ENCODE results near the gene SACM1L. TPM values are rescaled to one million over a fixed set of nuclear protein-coding genes. Genes with fewer than 3 reads are reported as not detected.
"Not testable (repeated sequence)": the region's sequence is repeated elsewhere in the genome, so short reads cannot be mapped to it uniquely, and the experiment has no call there.

Gene SACM1L
- total and polyA plus RNA-seq, 2 experiments from 2014 or later: 32.8 to 37.5 TPM

DNA sequence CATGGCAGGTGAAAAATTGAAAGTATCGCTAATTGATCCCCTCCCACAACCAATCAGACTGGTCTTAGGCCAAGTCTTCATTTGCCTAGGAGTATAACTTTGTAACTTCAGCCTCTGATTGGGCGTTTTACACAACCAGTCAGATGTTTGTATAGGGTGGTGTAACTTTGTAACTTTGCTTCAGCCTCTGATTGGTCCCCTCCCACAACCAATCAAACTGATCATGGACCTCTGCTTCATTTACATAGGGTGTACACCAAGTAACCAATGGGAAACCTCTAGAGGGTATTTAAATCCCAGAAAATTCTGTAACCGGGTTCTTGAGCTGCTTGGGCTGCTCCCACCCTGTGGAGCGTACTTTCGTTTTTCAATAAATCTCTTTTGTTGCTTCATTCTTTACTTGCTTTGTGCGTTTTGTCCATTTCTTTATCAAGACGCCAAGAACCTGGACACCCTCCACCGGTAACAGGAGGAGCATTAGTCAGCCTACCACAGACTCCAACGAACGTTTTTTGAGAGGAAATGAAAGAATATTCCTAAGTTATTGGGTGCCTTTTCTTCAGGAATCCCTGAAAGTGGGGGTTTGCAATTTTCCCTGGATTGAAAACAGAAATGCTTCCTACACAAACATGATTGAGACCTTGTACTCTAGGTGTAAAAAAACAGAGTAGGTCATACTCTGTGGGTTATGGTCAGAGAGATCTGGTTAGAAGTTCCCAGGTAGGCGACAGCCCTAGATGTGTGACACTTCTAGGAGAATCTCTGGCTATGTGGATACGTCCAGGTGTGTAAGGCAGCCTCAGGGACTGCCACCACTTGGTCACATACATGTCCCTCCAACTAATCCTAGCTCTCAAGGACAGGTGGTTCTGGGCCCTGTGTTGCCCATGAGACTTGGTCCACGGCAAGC, 5.5 kb upstream of the SACM1L start:
- H3K4me3 ChIP-seq: no peak overlapping the region
- TF ChIP-seq, protein P1, sequence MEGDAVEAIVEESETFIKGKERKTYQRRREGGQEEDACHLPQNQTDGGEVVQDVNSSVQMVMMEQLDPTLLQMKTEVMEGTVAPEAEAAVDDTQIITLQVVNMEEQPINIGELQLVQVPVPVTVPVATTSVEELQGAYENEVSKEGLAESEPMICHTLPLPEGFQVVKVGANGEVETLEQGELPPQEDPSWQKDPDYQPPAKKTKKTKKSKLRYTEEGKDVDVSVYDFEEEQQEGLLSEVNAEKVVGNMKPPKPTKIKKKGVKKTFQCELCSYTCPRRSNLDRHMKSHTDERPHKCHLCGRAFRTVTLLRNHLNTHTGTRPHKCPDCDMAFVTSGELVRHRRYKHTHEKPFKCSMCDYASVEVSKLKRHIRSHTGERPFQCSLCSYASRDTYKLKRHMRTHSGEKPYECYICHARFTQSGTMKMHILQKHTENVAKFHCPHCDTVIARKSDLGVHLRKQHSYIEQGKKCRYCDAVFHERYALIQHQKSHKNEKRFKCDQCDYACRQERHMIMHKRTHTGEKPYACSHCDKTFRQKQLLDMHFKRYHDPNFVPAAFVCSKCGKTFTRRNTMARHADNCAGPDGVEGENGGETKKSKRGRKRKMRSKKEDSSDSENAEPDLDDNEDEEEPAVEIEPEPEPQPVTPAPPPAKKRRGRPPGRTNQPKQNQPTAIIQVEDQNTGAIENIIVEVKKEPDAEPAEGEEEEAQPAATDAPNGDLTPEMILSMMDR (IDR thresholded peaks at IDR 0.05; ENCODE audit: low read depth, low read length): no peak
- H3K9me3 ChIP-seq (ENCODE audit: low read depth): no peaks in the 10 kb centered on the region
- no peaks in the 10 kb centered on the region for H3K36me3 ChIP-seq
- H3K27ac ChIP-seq: no peak overlapping the region
- H3K4me1 ChIP-seq (ENCODE audit: low read depth): peaks cover 20% of the 10 kb centered on the region
- no peak for DNase-seq (ENCODE audit: low read depth in 1 of 2, low spot score in 1 of 2)
- no peaks in the 10 kb centered on the region for H3K27me3 ChIP-seq

DNA sequence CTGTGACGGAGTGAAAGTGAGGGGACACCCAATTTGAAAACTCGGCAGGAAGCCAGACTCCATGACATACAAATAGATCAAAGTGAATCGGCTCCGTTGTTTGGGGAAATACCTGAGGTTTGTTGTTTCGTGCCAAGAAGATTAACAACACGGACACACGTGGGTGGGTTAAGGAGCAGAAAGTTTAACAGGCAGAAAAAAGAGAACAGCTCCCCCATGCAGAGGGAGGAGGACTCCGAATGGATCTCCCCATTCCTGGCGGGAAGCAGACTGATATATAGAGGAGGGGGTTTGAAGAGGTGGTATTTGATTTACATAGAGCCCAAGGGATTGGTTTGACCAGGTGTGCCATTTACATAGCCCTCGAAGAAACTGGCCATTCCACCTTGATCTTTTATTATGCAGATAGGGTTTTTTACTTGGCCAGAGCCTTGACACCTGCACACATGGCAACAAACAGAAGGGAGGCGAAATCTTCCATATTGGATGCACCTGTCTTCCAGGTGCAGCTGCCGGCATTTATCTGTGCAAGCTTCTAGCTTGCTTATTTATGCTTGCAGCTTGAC, 4.8 kb upstream of the SACM1L start:
- TF ChIP-seq, protein P1 (IDR thresholded peaks at IDR 0.05; ENCODE audit: low read depth, low read length): no peak
- Histone ChIP-seq H3K27me3 (no peaks in the 10 kb centered on the region), H3K27ac (no peak overlapping the region), H3K36me3 (no peaks in the 10 kb centered on the region), H3K4me3 (no peak overlapping the region), H3K4me1 (ENCODE audit: low read depth) (peaks cover 17% of the 10 kb centered on the region), H3K9me3 (ENCODE audit: low read depth) (no peaks in the 10 kb centered on the region)
- no peak for DNase-seq (ENCODE audit: low read depth in 1 of 2, low spot score in 1 of 2)

DNA sequence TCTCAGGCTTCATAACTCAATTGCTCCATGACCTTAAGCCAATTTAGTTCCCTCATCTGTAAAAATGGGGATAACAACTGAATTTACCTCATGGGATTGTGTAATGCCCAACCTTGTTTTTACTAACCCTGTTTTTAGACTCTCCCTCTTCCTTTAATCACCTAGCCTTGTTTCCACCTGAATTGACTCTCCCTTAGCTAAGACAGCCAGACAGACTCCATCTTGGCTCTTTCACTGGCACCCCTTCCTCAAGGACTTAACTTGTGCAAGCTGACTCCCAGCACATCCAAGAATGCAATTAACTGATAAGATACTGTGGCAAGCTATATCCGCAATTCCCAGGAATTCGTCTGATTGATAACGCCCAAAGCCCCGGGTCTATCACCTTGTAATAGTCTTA, 3.5 kb upstream of the SACM1L start:
- Histone ChIP-seq H3K4me1 (ENCODE audit: low read depth) (peaks cover 12% of the 10 kb centered on the region), H3K27ac (peak overlapping the region; percentile 29)
- H3K9me3 ChIP-seq (ENCODE audit: low read depth); H3K4me3 ChIP-seq; DNase-seq (ENCODE audit: low read depth in 1 of 2, low spot score in 1 of 2); H3K36me3 ChIP-seq; H3K27me3 ChIP-seq: not testable (repeated sequence)

DNA sequence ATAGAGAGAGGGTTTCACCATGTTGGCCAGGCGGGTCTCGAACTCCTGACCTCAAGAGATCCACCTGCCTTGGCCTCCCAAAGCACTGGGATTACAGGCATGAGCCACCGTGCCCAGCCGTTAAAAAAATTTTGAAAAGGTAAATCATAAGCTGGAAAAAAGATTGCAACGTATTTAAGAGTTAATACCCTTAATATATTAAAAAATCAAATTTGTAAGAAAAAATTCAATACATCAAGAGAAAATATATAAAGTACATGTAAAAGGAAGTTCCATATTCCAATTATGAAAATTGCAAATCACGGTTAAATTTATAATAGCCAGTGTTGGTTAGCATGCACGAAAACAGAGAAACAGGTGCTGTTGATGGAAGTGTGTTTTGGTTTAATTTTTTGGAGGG, 2.3 kb upstream of the SACM1L start:
- Histone ChIP-seq H3K9me3 (ENCODE audit: low read depth) (no peaks in the 10 kb centered on the region), H3K27ac (no peak overlapping the region), H3K4me1 (ENCODE audit: low read depth) (peaks cover 12% of the 10 kb centered on the region), H3K4me3 (no peak overlapping the region), H3K27me3 (no peaks in the 10 kb centered on the region), H3K36me3 (no peaks in the 10 kb centered on the region)
- TF ChIP-seq, protein P1 (IDR thresholded peaks at IDR 0.05; ENCODE audit: low read depth, low read length): no peak
- no peak for DNase-seq (ENCODE audit: low read depth in 1 of 2, low spot score in 1 of 2)

DNA sequence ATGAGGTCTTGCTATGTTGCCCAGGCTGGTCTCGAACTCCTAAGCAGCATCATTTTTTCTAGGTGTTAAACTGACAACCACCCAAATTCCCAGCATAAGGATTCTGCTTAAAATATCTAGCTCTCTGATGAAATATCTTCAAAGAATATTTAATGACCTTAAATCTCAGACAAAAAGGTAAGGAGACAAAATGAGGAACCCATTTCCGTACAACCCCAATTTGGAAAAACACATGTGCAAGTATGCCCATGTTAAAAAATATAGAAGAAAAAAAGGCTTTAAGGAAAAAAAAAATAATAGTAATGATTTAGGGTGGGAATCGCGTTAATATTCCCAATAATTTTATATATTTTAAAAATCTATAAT, 1.4 kb upstream of the SACM1L start:
- TF ChIP-seq, protein P1 (IDR thresholded peaks at IDR 0.05; ENCODE audit: low read depth, low read length): no peak
- no peaks in the 10 kb centered on the region for H3K9me3 ChIP-seq (ENCODE audit: low read depth)
- H3K27ac ChIP-seq: peak overlapping the region; percentile 56
- no peak for DNase-seq (ENCODE audit: low read depth in 1 of 2, low spot score in 1 of 2)
- no peaks in the 10 kb centered on the region for H3K36me3 ChIP-seq
- peak overlapping the region; percentile 77 for H3K4me3 ChIP-seq
- H3K4me1 ChIP-seq (ENCODE audit: low read depth): peaks cover 12% of the 10 kb centered on the region
- H3K27me3 ChIP-seq: no peaks in the 10 kb centered on the region
